ENCODE data around the gene LMF2. TPM values are rescaled to one million over a fixed set of nuclear protein-coding genes. Genes with fewer than 3 reads are reported as not detected.
"Not testable (repeated sequence)": the region's sequence is repeated elsewhere in the genome, so short reads cannot be mapped to it uniquely, and the experiment has no call there.

Gene LMF2
- total and polyA plus RNA-seq, 7 experiments from 2014 or later: 15.0 to 133 (median 114) TPM

DNA sequence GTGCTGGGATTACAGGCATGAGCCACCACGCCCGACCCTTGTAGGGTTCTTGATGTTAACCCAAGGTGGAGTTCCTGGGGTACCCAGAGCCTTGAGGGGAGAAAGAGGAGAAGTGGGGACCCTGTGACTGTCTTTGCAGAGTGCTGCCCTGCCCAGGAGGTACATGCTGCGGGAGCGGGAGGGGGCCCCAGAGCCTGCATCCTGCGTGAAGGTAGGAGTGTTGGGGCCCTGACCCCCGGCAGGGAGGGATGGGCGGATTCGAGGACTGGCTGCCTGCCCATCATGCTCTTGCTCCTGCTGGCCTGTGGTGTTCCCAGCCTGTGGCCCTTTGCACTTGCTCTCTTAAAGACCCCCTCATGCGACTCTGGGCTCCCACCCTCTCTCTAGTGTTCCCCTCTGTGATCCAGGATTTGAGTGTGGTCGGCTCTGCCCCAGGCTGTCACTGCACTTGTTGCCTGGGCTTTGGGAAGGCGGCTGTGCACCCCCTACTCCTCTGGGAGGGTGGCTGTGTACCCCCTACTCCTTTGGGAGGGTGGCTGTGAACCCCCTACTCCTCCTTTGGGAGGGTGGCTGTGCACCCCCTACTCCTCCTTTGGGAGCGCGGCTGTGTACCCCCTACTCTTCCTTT, 13.4 kb upstream of the LMF2 start:
- Mint-ChIP-seq H3K4me3 (no peak overlapping the region), H3K27ac (no peak overlapping the region), H3K36me3 (peaks cover 0 to 13% (median 0%) of the 10 kb centered on the region in 5 donors), H3K9me3 (no peaks in the 10 kb centered on the region), H3K27me3 (peaks cover 0 to 6% (median 0%) of the 10 kb centered on the region in 5 donors), H3K4me1 (peaks cover 6 to 12% (median 11%) of the 10 kb centered on the region in 7 donors)
- no peak for DNase-seq
- peaks cover 0 to 70% (median 14%) of the 10 kb centered on the region in 3 experiments for H3K36me3 ChIP-seq (ENCODE audit: control insufficient read depth in 2 of 3, insufficient read depth in 3 of 3, low read length in 3 of 3)
- CTCF ChIA-PET: no interaction called here
- H3K27me3 ChIP-seq (ENCODE audit: control insufficient read depth in 2 of 2, insufficient read depth in 2 of 2, low read length in 2 of 2): no peaks in the 10 kb centered on the region
- H3K4me3 ChIP-seq (ENCODE audit: low read length): no peak overlapping the region
- H3K4me1 ChIP-seq (ENCODE audit: control insufficient read depth in 2 of 2, insufficient read depth in 2 of 2, low read length in 2 of 2): peaks cover 9% of the 10 kb centered on the region in 2 donors
- ATAC-seq: no peak
- POLR2A ChIA-PET: no interaction called here
- no peak overlapping the region for H3K27ac ChIP-seq (ENCODE audit: low read depth, low read length)
- no peaks in the 10 kb centered on the region for H3K9me3 ChIP-seq (ENCODE audit: control insufficient read depth in 2 of 3, low read length in 3 of 3)
- intact Hi-C loops (cut with micrococcal nuclease): no loop called here

DNA sequence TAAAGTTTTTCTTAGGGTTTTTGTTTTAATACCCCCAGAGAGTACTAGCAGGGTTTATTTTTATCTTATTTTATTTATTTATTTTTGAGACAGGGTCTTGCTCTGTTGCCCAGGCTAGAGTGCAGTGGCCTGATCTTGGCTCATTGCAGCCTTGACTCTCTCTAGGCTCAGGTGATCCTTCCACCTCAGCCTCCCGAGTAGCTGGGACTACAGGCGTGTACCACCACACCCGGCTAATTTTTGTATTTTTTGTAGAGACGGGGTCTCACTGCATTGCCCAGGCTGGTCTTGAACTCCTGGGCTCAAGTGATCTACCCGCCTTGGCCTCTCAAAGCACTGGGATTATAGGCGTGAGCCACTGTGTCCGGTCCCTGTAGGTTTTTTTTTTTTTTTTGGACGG, 12.7 kb upstream of the LMF2 start:
- DNase-seq; H3K9me3 Mint-ChIP-seq; CTCF ChIA-PET; H3K27me3 ChIP-seq (ENCODE audit: control insufficient read depth in 2 of 2, insufficient read depth in 2 of 2, low read length in 2 of 2); POLR2A ChIA-PET; H3K9me3 ChIP-seq (ENCODE audit: control insufficient read depth in 2 of 3, low read length in 3 of 3); H3K4me3 Mint-ChIP-seq; ATAC-seq; intact Hi-C loops (cut with micrococcal nuclease); H3K4me1 ChIP-seq (ENCODE audit: control insufficient read depth in 2 of 2, insufficient read depth in 2 of 2, low read length in 2 of 2); H3K4me3 ChIP-seq (ENCODE audit: low read length); H3K27ac Mint-ChIP-seq; H3K27ac ChIP-seq (ENCODE audit: low read depth, low read length); H3K27me3 Mint-ChIP-seq: not testable (repeated sequence)
- peaks cover 0 to 70% (median 14%) of the 10 kb centered on the region in 3 experiments for H3K36me3 ChIP-seq (ENCODE audit: control insufficient read depth in 2 of 3, insufficient read depth in 3 of 3, low read length in 3 of 3)
- Mint-ChIP-seq H3K36me3 (peaks cover 0 to 17% (median 0%) of the 10 kb centered on the region in 5 donors), H3K4me1 (peaks cover 8 to 17% (median 12%) of the 10 kb centered on the region in 7 donors)

DNA sequence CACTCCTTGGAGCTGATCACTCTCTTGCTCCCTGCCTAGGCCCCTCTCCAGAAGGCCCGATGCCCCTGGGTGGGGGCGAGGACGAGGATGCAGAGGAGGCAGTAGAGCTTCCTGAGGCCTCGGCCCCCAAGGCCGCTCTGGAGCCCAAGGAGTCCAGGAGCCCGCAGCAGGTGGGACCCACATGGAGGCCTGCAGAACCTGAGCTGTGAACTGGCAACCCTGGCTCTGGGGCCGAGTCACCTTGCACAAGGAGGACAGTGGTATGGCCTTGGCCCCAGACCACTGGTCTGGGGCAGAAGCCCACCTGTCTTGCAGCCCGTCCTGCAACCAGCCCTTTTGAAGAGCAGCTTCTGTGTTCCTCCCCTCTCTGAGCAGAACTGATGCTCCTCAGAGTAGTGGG, 11.6 kb upstream of the LMF2 start:
- peaks cover 0 to 79% (median 14%) of the 10 kb centered on the region in 3 experiments for H3K36me3 ChIP-seq (ENCODE audit: control insufficient read depth in 2 of 3, insufficient read depth in 3 of 3, low read length in 3 of 3)
- H3K9me3 ChIP-seq (ENCODE audit: control insufficient read depth in 2 of 3, low read length in 3 of 3): no peaks in the 10 kb centered on the region
- CTCF ChIA-PET: interaction anchor here (1.0 kb wide), 1 partner anchor 10 kb away, joined by 3 read pairs; no protein-coding TSS in a partner anchor
- peaks cover under 1 to 2% of the 10 kb centered on the region in 2 donors for H3K4me1 ChIP-seq (ENCODE audit: control insufficient read depth in 2 of 2, insufficient read depth in 2 of 2, low read length in 2 of 2)
- H3K27ac ChIP-seq (ENCODE audit: low read depth, low read length): no peak overlapping the region
- peaks cover 0 to 1% (median 0%) of the 10 kb centered on the region in 11 donors for H3K9me3 Mint-ChIP-seq
- intact Hi-C loops (cut with micrococcal nuclease): no loop called here
- H3K27me3 Mint-ChIP-seq: no peaks in the 10 kb centered on the region
- no peak overlapping the region for H3K4me3 Mint-ChIP-seq
- H3K4me1 Mint-ChIP-seq: peaks cover 7 to 18% (median 12%) of the 10 kb centered on the region in 7 donors
- H3K27me3 ChIP-seq (ENCODE audit: control insufficient read depth in 2 of 2, insufficient read depth in 2 of 2, low read length in 2 of 2): no peaks in the 10 kb centered on the region
- DNase-seq (no peak), ATAC-seq (no peak)
- POLR2A ChIA-PET: interaction anchor here (2.2 kb wide), 1 partner anchor 10 kb away, joined by 10 read pairs; the partner anchor contains the start of gene NCAPH2
- no peak overlapping the region for H3K4me3 ChIP-seq (ENCODE audit: low read length)
- no peak overlapping the region for H3K27ac Mint-ChIP-seq
- peaks cover 0 to 23% (median 4%) of the 10 kb centered on the region in 5 donors for H3K36me3 Mint-ChIP-seq

DNA sequence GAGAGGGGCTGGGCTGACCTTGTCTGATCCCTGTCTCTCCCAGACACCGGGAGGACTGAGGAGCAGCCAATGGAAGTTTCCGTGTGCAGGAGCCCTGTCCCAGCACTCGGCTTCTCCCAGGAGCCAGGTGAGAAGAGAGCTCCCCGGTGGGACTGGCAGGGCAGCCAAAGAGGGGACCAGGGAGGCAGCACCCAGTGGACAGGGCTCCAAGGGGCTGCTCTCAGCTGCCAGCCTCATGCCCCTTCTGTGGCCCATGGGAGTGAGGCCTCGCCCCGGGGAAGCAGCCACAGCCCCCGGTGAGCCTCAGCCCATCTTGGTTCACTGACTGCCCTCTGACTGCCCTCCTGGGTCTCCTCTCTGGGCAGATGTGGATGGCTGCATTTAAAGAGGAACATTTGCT, 11.1 kb upstream of the LMF2 start:
- Histone ChIP-seq H3K4me1 (ENCODE audit: control insufficient read depth in 2 of 2, insufficient read depth in 2 of 2, low read length in 2 of 2) (no peaks in the 10 kb centered on the region), H3K36me3 (ENCODE audit: control insufficient read depth in 2 of 3, insufficient read depth in 3 of 3, low read length in 3 of 3) (peaks cover 0 to 76% (median 12%) of the 10 kb centered on the region in 3 experiments), H3K27me3 (ENCODE audit: control insufficient read depth in 2 of 2, insufficient read depth in 2 of 2, low read length in 2 of 2) (no peaks in the 10 kb centered on the region), H3K9me3 (ENCODE audit: control insufficient read depth in 2 of 3, low read length in 3 of 3) (no peaks in the 10 kb centered on the region), H3K27ac (ENCODE audit: low read depth, low read length) (no peak overlapping the region), H3K4me3 (ENCODE audit: low read length) (no peak overlapping the region)
- peaks cover 0 to 23% (median 4%) of the 10 kb centered on the region in 5 donors for H3K36me3 Mint-ChIP-seq
- ATAC-seq (no peak), DNase-seq (no peak)
- H3K4me3 Mint-ChIP-seq: no peak overlapping the region
- H3K27me3 Mint-ChIP-seq: no peaks in the 10 kb centered on the region
- ChIA-PET CTCF (interaction anchor here (1.0 kb wide), 1 partner anchor 10 kb away, joined by 3 read pairs; no protein-coding TSS in a partner anchor), POLR2A (interaction anchor here (2.2 kb wide), 1 partner anchor 10 kb away, joined by 10 read pairs; the partner anchor contains the start of gene NCAPH2)
- H3K4me1 Mint-ChIP-seq: peaks cover 7 to 20% (median 13%) of the 10 kb centered on the region in 7 donors
- intact Hi-C loops (cut with micrococcal nuclease): no loop called here
- H3K27ac Mint-ChIP-seq: peak overlapping the region in 1 of 9 donors; percentile 67
- peaks cover 0 to 1% (median 0%) of the 10 kb centered on the region in 11 donors for H3K9me3 Mint-ChIP-seq

DNA sequence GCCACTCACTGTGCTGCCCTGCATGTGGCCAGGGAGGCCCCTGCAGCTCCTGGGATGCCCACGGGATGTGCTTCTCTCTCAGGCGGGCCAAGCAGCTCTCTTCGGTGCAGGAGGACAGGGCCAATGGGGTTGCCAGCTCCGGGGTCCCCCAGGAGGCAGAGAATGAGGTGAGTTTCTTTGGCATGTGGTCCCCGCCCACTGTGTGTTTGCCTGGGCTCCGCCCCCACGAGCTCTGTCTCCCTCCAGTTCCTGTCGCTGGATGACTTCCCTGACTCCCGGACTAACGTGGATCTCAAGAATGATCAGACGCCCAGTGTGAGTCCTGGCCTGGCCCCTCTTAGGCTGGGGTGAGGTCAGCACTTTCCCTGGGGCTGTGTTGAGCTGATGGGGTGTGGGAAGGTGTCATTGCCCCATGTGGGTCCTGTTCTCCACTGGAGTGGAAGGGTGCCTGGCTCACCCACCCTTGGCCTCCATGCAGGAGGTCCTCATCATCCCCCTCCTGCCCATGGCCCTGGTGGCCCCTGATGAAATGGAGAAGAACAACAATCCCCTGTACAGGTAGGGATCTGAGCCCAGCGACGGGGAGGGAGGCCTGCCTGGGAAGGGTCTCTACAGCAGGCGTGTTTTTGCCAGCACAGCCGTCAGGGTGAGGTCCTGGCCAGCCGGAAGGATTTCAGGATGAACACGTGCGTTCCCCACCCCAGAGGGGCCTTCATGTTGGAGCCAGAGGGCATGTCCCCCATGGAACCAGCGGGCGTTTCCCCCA, 10.2 kb upstream of the LMF2 start:
- peaks cover 0 to 1% (median 0%) of the 10 kb centered on the region in 11 donors for H3K9me3 Mint-ChIP-seq
- peaks cover 0 to 23% (median 4%) of the 10 kb centered on the region in 5 donors for H3K36me3 Mint-ChIP-seq
- H3K27me3 ChIP-seq (ENCODE audit: control insufficient read depth in 2 of 2, insufficient read depth in 2 of 2, low read length in 2 of 2): no peaks in the 10 kb centered on the region
- H3K4me3 ChIP-seq (ENCODE audit: low read length): no peak overlapping the region
- ChIA-PET CTCF (no interaction called here), POLR2A (interaction anchor here (1.2 to 2.2 kb wide), 2 partner anchors 8 to 9 kb away, joined by 4 to 10 read pairs; partner anchors contain the start of genes NCAPH2 and SCO2)
- no peaks in the 10 kb centered on the region for H3K27me3 Mint-ChIP-seq
- H3K4me3 Mint-ChIP-seq: no peak overlapping the region
- ATAC-seq (no peak), DNase-seq (no peak)
- no peak overlapping the region for H3K27ac ChIP-seq (ENCODE audit: low read depth, low read length)
- peaks cover 7 to 21% (median 16%) of the 10 kb centered on the region in 7 donors for H3K4me1 Mint-ChIP-seq
- intact Hi-C loops (cut with micrococcal nuclease): no loop called here
- no peaks in the 10 kb centered on the region for H3K4me1 ChIP-seq (ENCODE audit: control insufficient read depth in 2 of 2, insufficient read depth in 2 of 2, low read length in 2 of 2)
- H3K36me3 ChIP-seq (ENCODE audit: control insufficient read depth in 2 of 3, insufficient read depth in 3 of 3, low read length in 3 of 3): peaks cover 0 to 72% (median 5%) of the 10 kb centered on the region in 3 experiments
- no peak overlapping the region for H3K27ac Mint-ChIP-seq
- no peaks in the 10 kb centered on the region for H3K9me3 ChIP-seq (ENCODE audit: control insufficient read depth in 2 of 3, low read length in 3 of 3)

DNA sequence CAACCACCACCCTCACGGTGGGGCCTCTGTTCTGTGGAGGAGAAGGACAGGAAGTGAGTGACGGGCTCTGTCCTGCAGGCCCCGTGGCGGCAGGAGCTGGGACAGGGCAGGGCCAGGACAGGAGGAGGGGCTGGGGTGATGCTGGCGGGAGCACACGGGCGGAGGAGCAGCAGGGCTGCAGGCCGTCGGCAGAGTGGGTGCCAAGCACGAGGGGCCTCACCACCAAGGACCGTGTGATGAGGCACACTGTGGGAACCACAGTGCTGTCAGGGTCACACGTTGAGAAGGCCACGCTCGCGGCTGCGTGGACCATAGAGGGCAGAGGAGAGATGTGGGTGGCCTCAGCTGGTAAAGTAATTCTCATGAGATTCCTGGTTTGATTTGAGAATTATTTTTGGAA, 9.4 kb upstream of the LMF2 start:
- Histone ChIP-seq H3K9me3 (ENCODE audit: control insufficient read depth in 2 of 3, low read length in 3 of 3) (no peaks in the 10 kb centered on the region), H3K4me3 (ENCODE audit: low read length) (no peak overlapping the region), H3K27ac (ENCODE audit: low read depth, low read length) (no peak overlapping the region), H3K4me1 (ENCODE audit: control insufficient read depth in 2 of 2, insufficient read depth in 2 of 2, low read length in 2 of 2) (no peaks in the 10 kb centered on the region), H3K36me3 (ENCODE audit: control insufficient read depth in 2 of 3, insufficient read depth in 3 of 3, low read length in 3 of 3) (peaks cover 0 to 72% (median 3%) of the 10 kb centered on the region in 3 experiments), H3K27me3 (ENCODE audit: control insufficient read depth in 2 of 2, insufficient read depth in 2 of 2, low read length in 2 of 2) (no peaks in the 10 kb centered on the region)
- intact Hi-C loops (cut with micrococcal nuclease): no loop called here
- DNase-seq (no peak), ATAC-seq (no peak)
- H3K27me3 Mint-ChIP-seq: no peaks in the 10 kb centered on the region
- POLR2A ChIA-PET: interaction anchor here (1.2 kb wide), 1 partner anchor 9 kb away, joined by 4 read pairs; the partner anchor contains the start of gene SCO2
- CTCF ChIA-PET: no interaction called here
- no peak overlapping the region for H3K4me3 Mint-ChIP-seq
- peaks cover 0 to 1% (median 0%) of the 10 kb centered on the region in 11 donors for H3K9me3 Mint-ChIP-seq
- H3K36me3 Mint-ChIP-seq: peaks cover 0 to 26% (median 4%) of the 10 kb centered on the region in 5 donors
- peaks cover 13 to 29% (median 22%) of the 10 kb centered on the region in 7 donors for H3K4me1 Mint-ChIP-seq
- no peak overlapping the region for H3K27ac Mint-ChIP-seq

Measured in naive thymus-derived CD4-positive, alpha-beta T cell (primary cell).